ENCODE data around the gene ARCN1. TPM values are rescaled to one million over a fixed set of nuclear protein-coding genes. Genes with fewer than 3 reads are reported as not detected.

Gene ARCN1
- total and polyA plus RNA-seq, 4 experiments from 2014 or later, result 133 to 168 (median 145) TPM

DNA sequence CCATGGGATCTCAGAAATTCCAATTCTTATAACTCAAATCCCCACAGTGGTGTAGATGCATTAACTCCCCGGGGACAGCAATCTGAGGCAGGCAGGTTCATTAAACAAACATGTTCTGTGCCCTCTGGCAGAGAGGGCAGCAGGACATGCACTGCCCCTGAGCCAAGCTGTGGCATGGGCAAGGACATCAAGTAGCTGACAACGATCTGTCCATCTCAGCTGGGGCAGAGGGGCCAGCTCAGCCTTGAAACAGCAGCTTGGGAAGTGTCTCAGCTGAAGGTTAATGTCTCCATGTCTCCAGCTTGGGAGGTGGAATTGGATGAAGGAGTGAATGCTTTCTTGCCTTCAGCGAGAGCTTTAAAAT is 27.6 kb upstream of the ARCN1 start:
- no peak overlapping the region for H3K4me3 ChIP-seq (ENCODE audit: low read length in 2 of 2)
- peak overlapping the region in 1 of 7 donors; percentile 39 for H3K27ac Mint-ChIP-seq
- POLR2A ChIA-PET (ENCODE audit: partially characterized antibody), result no interaction called here

DNA sequence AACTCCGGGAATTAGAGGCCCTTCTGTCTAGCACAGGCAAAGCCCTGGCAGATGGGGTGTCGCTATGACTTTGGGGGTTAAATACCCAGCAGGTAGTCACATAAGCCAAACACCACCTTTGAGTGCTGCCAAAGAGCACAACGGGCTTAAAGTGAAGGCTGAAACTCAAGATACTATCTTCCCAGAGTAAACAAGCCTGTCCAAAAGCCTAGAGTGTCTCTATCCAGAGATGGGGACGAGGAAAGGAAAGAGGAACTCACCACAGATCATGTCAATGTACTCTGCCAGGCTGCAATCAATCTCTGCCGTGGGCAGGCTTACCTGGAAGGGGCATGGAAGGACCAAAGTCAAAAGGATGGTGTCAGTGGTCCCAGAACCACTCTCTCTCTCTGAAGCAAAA is 26.7 kb upstream of the ARCN1 start:
- intact Hi-C loops (cut with micrococcal nuclease), result no loop called here
- ChIA-PET CTCF (ENCODE audit: partially characterized antibody) (no interaction called here), POLR2A (ENCODE audit: partially characterized antibody) (no interaction called here)
- Mint-ChIP-seq H3K36me3 (peaks cover 20 to 30% of the 10 kb centered on the region in 2 donors), H3K27me3 (no peaks in the 10 kb centered on the region), H3K27ac (no peak overlapping the region), H3K9me3 (no peaks in the 10 kb centered on the region), H3K4me1 (no peaks in the 10 kb centered on the region), H3K4me3 (no peak overlapping the region)
- no peak for DNase-seq
- Histone ChIP-seq H3K27ac (ENCODE audit: low read depth, low read length) (no peak overlapping the region), H3K27me3 (ENCODE audit: insufficient read depth, low read length) (no peaks in the 10 kb centered on the region), H3K4me1 (ENCODE audit: insufficient read depth, low read length) (no peaks in the 10 kb centered on the region), H3K36me3 (ENCODE audit: insufficient read depth, low read length) (no peaks in the 10 kb centered on the region), H3K4me3 (ENCODE audit: low read length in 2 of 2) (no peak overlapping the region), H3K9me3 (ENCODE audit: control insufficient read depth in 1 of 2, low read length in 2 of 2) (no peaks in the 10 kb centered on the region)

More for the DNA sequence above, 27.6 kb upstream of the ARCN1 start:
- no peak for DNase-seq
- CTCF ChIA-PET (ENCODE audit: partially characterized antibody), result no interaction called here
- intact Hi-C loops (cut with micrococcal nuclease), result no loop called here
- no peaks in the 10 kb centered on the region for H3K27me3 ChIP-seq (ENCODE audit: insufficient read depth, low read length)
- H3K36me3 ChIP-seq (ENCODE audit: insufficient read depth, low read length), result no peaks in the 10 kb centered on the region
- no peak overlapping the region for H3K27ac ChIP-seq (ENCODE audit: low read depth, low read length)
- no peaks in the 10 kb centered on the region for H3K9me3 ChIP-seq (ENCODE audit: control insufficient read depth in 1 of 2, low read length in 2 of 2)
- Mint-ChIP-seq H3K9me3 (no peaks in the 10 kb centered on the region), H3K27me3 (no peaks in the 10 kb centered on the region), H3K4me1 (no peaks in the 10 kb centered on the region), H3K4me3 (no peak overlapping the region), H3K36me3 (peaks cover 25 to 31% of the 10 kb centered on the region in 2 donors)
- no peaks in the 10 kb centered on the region for H3K4me1 ChIP-seq (ENCODE audit: insufficient read depth, low read length)

DNA sequence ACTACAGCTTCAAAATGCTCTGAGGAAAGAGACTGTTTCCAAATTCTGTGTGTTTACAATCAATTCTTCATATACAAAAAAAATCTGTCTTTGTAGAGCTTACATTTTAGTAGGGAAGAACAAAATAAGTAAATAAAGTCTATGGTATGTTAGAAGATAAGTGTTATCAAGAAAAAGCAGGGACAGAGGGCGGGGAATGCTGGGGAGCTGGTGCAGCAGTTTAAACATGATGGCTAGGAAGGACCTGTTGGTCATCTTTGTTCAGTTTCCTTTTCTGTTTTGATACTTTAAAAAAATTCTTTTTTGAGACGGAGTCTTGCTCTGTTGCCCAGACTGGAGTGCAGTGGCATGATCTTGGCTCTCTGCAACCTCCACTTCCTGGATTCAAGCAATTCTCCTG is 25.1 kb upstream of the ARCN1 start:
- Mint-ChIP-seq H3K27ac (peak overlapping the region in 2 of 7 donors; percentile 28 to 86), H3K4me1 (no peaks in the 10 kb centered on the region), H3K36me3 (peaks cover 20 to 31% of the 10 kb centered on the region in 2 donors), H3K9me3 (no peaks in the 10 kb centered on the region), H3K27me3 (no peaks in the 10 kb centered on the region), H3K4me3 (no peak overlapping the region)
- Histone ChIP-seq H3K27me3 (ENCODE audit: insufficient read depth, low read length) (no peaks in the 10 kb centered on the region), H3K9me3 (ENCODE audit: control insufficient read depth in 1 of 2, low read length in 2 of 2) (no peaks in the 10 kb centered on the region), H3K4me3 (ENCODE audit: low read length in 2 of 2) (no peak overlapping the region), H3K27ac (ENCODE audit: low read depth, low read length) (no peak overlapping the region), H3K36me3 (ENCODE audit: insufficient read depth, low read length) (peaks cover 6% of the 10 kb centered on the region), H3K4me1 (ENCODE audit: insufficient read depth, low read length) (no peaks in the 10 kb centered on the region)
- intact Hi-C loops (cut with micrococcal nuclease), result no loop called here
- no peak for DNase-seq
- ChIA-PET POLR2A (ENCODE audit: partially characterized antibody) (interaction anchor here (0.6 kb wide), 1 partner anchor 1283 kb away, joined by 4 read pairs; no protein-coding TSS in a partner anchor), CTCF (ENCODE audit: partially characterized antibody) (no interaction called here)

DNA sequence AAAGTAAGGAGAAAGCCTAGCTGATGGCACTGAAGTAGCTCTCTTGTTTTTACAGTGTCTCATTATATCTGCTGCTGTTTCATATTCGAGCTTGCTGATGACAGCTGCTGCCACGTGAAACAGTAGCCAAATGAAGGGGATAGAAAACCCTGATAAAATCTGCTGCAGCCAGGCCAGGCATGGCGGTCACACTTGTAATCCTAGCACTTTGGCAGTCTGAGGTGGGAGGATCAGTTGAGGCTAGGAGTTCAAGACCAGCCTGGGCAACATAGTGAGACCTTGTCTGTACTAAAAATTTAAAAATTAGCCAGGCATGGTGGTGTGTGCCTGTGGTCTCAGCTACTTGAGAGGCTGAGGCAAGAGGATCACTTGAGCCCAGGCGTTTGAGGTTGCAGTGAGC is 19.9 kb upstream of the ARCN1 start:
- intact Hi-C loops (cut with micrococcal nuclease), result no loop called here
- POLR2A ChIA-PET (ENCODE audit: partially characterized antibody), result no interaction called here
- Mint-ChIP-seq H3K4me1 (no peaks in the 10 kb centered on the region), H3K27me3 (no peaks in the 10 kb centered on the region), H3K4me3 (no peak overlapping the region), H3K9me3 (no peaks in the 10 kb centered on the region), H3K27ac (no peak overlapping the region), H3K36me3 (peaks cover 34 to 35% of the 10 kb centered on the region in 2 donors)
- Histone ChIP-seq H3K27ac (ENCODE audit: low read depth, low read length) (no peak overlapping the region), H3K9me3 (ENCODE audit: control insufficient read depth in 1 of 2, low read length in 2 of 2) (no peaks in the 10 kb centered on the region), H3K4me1 (ENCODE audit: insufficient read depth, low read length) (no peaks in the 10 kb centered on the region), H3K27me3 (ENCODE audit: insufficient read depth, low read length) (no peaks in the 10 kb centered on the region), H3K4me3 (ENCODE audit: low read length in 2 of 2) (no peak overlapping the region), H3K36me3 (ENCODE audit: insufficient read depth, low read length) (peaks cover 24% of the 10 kb centered on the region)
- CTCF ChIA-PET (ENCODE audit: partially characterized antibody), result interaction anchor here (0.7 kb wide), 1 partner anchor 309 kb away, joined by 3 read pairs; no protein-coding TSS in a partner anchor
- no peak for DNase-seq

GRCh38 chr11:118560806-118561205 is 11.4 kb upstream of the ARCN1 start:
- H3K9me3 Mint-ChIP-seq, result no peaks in the 10 kb centered on the region
- no peak overlapping the region for H3K27ac Mint-ChIP-seq
- POLR2A ChIA-PET (ENCODE audit: partially characterized antibody), result no interaction called here
- no peak overlapping the region for H3K4me3 Mint-ChIP-seq
- Histone ChIP-seq H3K4me3 (ENCODE audit: low read length in 2 of 2) (no peak overlapping the region), H3K36me3 (ENCODE audit: insufficient read depth, low read length) (peaks cover 11% of the 10 kb centered on the region), H3K27ac (ENCODE audit: low read depth, low read length) (no peak overlapping the region), H3K4me1 (ENCODE audit: insufficient read depth, low read length) (peaks cover 5% of the 10 kb centered on the region), H3K27me3 (ENCODE audit: insufficient read depth, low read length) (no peaks in the 10 kb centered on the region), H3K9me3 (ENCODE audit: control insufficient read depth in 1 of 2, low read length in 2 of 2) (no peaks in the 10 kb centered on the region)
- peaks cover 17 to 21% of the 10 kb centered on the region in 2 donors for H3K36me3 Mint-ChIP-seq
- intact Hi-C loops (cut with micrococcal nuclease), result no loop called here
- CTCF ChIA-PET (ENCODE audit: partially characterized antibody), result no interaction called here
- H3K27me3 Mint-ChIP-seq, result no peaks in the 10 kb centered on the region
- H3K4me1 Mint-ChIP-seq, result peaks cover 8 to 17% (median 14%) of the 10 kb centered on the region in 4 donors
- no peak for DNase-seq

GRCh38 chr11:118565051-118565450 is 7.2 kb upstream of the ARCN1 start:
- intact Hi-C loops (cut with micrococcal nuclease), result loop anchor here (5.0 kb wide), 1 partner anchor 33 kb away; the partner anchor contains the start of gene TMEM25
- ChIA-PET POLR2A (ENCODE audit: partially characterized antibody) (interaction anchor here (1.1 kb wide), 1 partner anchor 43 kb away, joined by 4 read pairs; no protein-coding TSS in a partner anchor), CTCF (ENCODE audit: partially characterized antibody) (no interaction called here)
- peaks cover 12 to 20% (median 17%) of the 10 kb centered on the region in 4 donors for H3K4me1 Mint-ChIP-seq
- H3K4me3 Mint-ChIP-seq, result peak overlapping the region; percentile 50 to 90 (median 70)
- H3K4me1 ChIP-seq (ENCODE audit: insufficient read depth, low read length), result peaks cover 5% of the 10 kb centered on the region
- no peaks in the 10 kb centered on the region for H3K27me3 Mint-ChIP-seq
- H3K9me3 Mint-ChIP-seq, result no peaks in the 10 kb centered on the region
- H3K9me3 ChIP-seq (ENCODE audit: control insufficient read depth in 1 of 2, low read length in 2 of 2), result no peaks in the 10 kb centered on the region
- no peak overlapping the region for H3K4me3 ChIP-seq (ENCODE audit: low read length in 2 of 2)
- DNase-seq, result no peak
- no peaks in the 10 kb centered on the region for H3K36me3 ChIP-seq (ENCODE audit: insufficient read depth, low read length)
- peaks cover 0 to 4% of the 10 kb centered on the region in 2 donors for H3K36me3 Mint-ChIP-seq
- H3K27ac ChIP-seq (ENCODE audit: low read depth, low read length), result no peak overlapping the region
- no peaks in the 10 kb centered on the region for H3K27me3 ChIP-seq (ENCODE audit: insufficient read depth, low read length)
- H3K27ac Mint-ChIP-seq, result peak overlapping the region; percentile 54 to 92 (median 82)

DNA sequence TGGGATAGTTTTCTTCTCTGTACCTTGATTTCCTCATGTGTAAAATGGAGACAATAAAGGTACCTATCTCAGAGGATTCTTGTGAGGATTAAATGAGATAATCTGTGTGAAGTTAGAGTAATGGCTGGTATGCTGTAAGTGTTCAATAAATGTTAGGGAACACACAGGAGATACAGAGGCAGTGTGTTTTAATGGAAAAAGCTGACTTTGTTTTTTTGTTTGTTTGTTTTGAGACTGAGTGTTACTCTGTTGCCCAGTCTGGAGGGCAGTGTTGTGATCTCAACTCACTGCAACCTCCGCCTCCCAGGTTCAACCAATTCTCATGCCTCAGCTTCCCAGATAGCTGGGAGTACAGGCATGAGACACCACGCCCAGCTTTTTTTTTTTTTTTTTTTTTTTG is 2.5 kb upstream of the ARCN1 start:
- H3K27ac ChIP-seq (ENCODE audit: low read depth, low read length), result no peak overlapping the region
- no peaks in the 10 kb centered on the region for H3K36me3 ChIP-seq (ENCODE audit: insufficient read depth, low read length)
- Mint-ChIP-seq H3K4me1 (peaks cover 21 to 41% (median 33%) of the 10 kb centered on the region in 4 donors), H3K9me3 (no peaks in the 10 kb centered on the region), H3K27me3 (no peaks in the 10 kb centered on the region), H3K36me3 (peaks cover 0 to 15% of the 10 kb centered on the region in 2 donors), H3K4me3 (no peak overlapping the region), H3K27ac (no peak overlapping the region)
- no peak for DNase-seq
- POLR2A ChIA-PET (ENCODE audit: partially characterized antibody), result interaction anchor here (1.0 kb wide), 1 partner anchor 210 kb away, joined by 3 read pairs; the partner anchor contains the start of gene UBE4A
- no peak overlapping the region for H3K4me3 ChIP-seq (ENCODE audit: low read length in 2 of 2)
- H3K9me3 ChIP-seq (ENCODE audit: control insufficient read depth in 1 of 2, low read length in 2 of 2), result no peaks in the 10 kb centered on the region
- CTCF ChIA-PET (ENCODE audit: partially characterized antibody), result interaction anchor here (0.6 to 1.3 kb wide), 3 partner anchors 30 to 123 kb away, joined by 3 to 6 read pairs (median 3); no protein-coding TSS in a partner anchor
- peaks cover 29% of the 10 kb centered on the region for H3K4me1 ChIP-seq (ENCODE audit: insufficient read depth, low read length)
- intact Hi-C loops (cut with micrococcal nuclease), result loop anchor here (5.0 kb wide), 3 partner anchors 37 to 167 kb away; partner anchors contain the start of genes ATP5MG, KMT2A and TMEM25
- no peaks in the 10 kb centered on the region for H3K27me3 ChIP-seq (ENCODE audit: insufficient read depth, low read length)

Data from CD4-positive, alpha-beta memory T cell (primary cell).